Raji (cell line): ENCODE data around the gene KRTAP6-3.

ENCODE experiments used
- POLR2A ChIP-seq: IDR thresholded peaks from 2 replicates; pipeline ENCODE4 v1.6.1; 2011; ENCODE audit warnings: low read depth, low read length, control low read depth; ENCODE audit not compliant: insufficient read depth

The KRTAP6-3 gene

DNA sequence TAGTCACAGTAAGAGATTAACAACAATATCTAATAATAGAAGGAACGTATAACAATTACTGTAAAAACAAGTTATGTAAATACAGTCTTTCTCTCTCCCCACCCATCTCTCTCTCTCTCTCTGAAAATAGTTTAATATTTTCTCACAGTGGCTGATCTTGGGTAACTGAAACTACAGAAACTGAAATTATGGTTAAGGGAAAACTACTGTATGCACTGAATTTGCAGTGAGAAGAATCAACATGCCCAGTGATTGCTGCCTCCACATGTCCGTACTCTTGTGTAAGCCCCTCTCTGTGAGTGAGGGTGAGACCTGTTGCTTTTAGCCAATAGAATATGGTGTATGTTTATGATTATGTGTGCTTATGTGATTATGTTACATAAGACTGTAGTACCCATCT is 19.9 kb downstream of the KRTAP6-3 start:
- no peak for TF ChIP-seq POLR2A

DNA sequence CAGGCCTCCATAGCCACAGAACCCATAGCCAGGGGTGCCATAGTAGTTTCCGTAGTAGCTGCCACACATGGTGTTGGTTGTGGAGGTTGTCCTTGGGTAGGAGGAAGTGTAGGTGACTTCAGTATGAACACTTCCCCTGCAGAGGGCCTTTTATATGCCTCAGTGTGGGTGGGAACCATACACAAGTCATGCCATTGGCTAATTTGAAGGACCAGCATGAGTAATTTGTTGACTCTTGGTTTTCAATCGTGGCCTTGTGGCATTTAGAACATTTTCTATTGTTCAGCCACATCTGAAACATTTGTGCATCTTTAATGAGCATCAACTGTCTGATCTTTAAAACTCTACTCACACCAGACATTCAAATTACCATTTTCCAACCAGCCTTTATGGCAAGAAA is 21.6 kb downstream of the KRTAP6-3 start, which contains the start of gene KRTAP6-1:
Gene KRTAP6-1 (minus strand): TSS at position 95 of the 400 bp plus-strand sequence. CDS start 26 bp downstream, at position 69.
- no peak for TF ChIP-seq POLR2A

DNA sequence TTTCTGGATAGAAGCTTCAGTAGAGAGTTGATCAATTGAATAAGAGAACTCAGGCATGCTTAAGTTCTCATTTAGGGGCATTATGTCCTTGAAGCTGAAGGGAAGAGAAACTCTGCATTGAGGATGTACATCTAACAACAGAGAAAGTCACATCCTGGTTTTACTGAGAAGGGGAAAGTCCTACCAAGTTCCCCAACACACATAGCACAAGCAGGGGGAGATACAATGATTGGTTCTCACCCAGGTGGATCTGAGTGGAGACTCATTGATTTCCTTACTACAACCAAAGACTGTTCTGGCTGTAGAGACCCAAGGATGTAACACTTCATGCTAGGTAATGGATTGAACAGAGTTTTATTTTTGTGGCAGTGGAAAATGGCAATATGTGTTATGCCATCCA is 23.0 kb downstream of the KRTAP6-3 start:
- TF ChIP-seq POLR2A: no peak

DNA sequence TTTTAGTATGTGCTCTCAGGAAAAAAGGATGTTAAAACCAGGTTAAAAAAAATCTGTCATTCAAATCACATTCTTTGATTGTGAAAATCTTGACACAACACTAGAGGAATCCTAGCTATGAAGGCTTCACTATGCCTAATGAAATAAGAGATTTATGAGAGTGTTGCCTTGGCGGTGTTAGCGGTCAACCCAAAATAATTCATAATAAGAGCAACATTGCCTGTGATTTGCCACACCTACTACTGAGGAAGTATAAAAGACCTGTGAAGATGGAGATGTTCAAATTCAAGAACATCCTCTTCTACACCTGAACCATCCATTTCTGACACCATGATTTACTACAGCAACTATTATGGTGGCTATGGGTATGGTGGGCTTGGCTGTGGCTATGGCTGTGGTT is 23.9 kb downstream of the KRTAP6-3 start, which contains the start of gene KRTAP20-1:
Gene KRTAP20-1 (plus strand): TSS at position 301 of the 400 bp plus-strand sequence. CDS start 30 bp downstream, at position 331.
- no peak for TF ChIP-seq POLR2A

DNA sequence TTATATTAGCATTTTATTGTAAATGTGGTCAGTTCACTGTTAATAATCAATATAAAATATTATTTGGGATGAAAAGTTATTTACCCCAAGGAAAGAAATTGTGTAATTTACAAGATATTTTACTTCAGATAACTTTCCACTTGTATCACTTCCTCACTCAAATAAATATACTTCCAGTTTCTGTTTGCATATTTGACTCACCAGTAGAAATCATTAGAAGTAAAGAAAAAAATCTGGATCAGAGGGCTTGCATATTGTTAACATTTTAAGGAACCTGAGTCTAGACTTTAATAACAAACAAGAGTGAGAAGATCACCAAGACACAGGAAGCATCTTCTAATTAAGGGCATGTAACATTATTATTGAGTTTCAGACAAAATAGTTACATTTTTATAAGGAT is 27.8 kb downstream of the KRTAP6-3 start:
- no peak for TF ChIP-seq POLR2A

DNA sequence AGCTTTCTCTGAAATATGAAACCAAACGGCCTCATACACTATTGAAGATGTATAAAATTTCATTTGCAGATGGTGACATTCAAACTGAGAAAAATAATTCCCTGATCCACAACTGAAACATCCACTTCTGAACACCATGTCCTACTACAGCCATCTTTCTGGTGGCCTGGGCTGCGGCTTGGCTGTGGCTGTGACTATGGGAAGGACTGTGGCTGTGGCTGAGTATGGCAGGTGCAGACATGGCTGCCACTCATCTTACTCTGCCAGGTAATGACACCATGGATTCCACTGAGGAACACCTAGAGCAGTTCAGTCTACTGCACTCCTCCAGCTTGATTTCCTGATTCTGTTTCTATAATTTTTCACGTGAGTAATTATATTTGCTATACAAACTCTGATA is 28.3 kb downstream of the KRTAP6-3 start, which contains the start of gene KRTAP20-4:
Gene KRTAP20-4 (plus strand): TSS at position 106 of the 400 bp plus-strand sequence.
- TF ChIP-seq POLR2A: no peak

DNA sequence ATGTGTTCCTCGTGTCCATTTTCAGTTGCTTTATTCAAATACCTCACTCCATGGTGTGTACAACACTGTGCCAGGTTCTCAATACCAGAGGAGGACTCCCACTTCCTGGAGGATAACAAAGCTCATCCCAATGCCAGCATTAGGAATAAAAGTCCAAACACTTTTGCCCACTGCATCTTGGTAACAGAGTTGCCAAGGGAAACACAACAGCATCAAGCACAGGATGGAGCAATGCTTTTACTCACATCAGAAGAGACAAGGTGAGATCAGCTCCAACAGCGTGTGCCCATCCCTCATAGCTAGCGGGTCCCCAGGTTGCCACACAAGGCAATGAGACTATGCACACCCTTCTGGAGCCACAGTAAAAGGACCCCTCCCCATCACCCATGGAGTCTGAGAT is 31.1 kb downstream of the KRTAP6-3 start:
- no peak for TF ChIP-seq POLR2A

DNA sequence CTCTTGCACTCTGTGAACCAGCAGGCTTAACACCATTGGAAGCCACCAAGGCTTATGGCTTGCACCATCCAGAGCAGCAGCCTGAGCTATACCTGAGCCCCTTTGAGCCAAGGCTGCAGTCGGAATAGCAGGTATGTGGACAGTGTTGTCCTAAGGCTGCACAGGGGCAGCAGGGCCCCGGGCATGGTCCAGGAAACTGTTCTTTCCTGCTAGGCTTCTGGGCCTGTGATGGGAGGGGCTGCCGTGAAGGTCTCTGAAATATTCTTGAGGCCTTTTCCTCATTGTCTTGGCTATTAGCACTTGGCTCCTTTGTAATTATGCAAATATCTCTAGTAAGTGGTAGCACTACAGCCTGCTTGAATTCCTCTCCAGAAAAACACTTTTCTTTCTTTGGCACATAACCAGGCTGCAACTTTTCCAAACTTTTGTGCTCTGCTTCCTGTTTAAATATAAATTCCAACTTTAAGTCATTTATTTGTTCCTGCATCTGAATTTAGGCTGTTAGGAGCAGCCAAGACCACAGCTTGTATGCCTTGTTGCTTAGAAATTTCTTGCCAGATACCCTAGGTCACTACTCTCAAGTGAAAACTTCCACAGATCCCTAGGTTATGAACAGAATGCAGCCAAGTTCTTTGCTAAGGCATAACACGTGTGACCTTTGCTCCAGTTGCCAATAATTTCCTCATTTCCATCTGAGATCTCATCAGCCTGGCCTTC is 33.4 kb downstream of the KRTAP6-3 start:
- no peak for TF ChIP-seq POLR2A

DNA sequence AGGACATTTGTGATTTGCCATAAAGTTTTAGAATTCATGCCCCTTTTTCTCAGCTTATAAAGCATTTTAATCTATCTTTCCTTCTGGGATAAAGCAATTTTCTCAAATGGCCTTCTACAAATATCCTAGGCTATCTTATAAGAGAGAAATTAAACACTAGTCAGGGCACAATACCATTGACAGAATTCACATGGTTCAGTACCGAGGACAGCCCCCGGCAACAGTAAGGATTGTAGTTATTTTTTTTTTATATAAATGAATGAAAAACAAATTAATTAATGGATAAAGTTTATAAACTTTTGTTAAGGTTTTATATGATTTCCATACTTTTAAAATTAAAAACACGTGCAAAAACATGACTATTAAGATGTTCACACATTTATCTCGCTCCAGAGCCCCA is 35.9 kb downstream of the KRTAP6-3 start:
- no peak for TF ChIP-seq POLR2A

DNA sequence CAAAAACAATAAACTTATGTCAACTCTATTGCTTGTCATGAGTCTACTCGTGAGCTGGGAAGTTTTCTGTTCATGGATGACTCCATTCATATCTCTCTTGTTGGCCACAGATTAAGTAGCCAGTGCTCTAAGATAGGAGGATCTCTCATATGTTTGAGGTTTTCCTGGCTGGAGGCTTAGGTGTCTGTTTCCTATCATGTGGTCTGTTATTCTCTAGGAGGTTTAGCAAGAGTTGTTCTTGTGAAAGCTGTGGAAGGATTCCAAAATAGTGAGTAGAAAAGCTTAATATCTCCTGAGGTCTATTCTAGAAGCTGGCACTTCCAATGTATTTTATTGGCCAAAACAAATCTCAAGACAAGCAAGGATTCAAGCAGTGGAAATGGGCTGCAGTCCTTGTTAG is 37.0 kb downstream of the KRTAP6-3 start:
- no peak for TF ChIP-seq POLR2A

DNA sequence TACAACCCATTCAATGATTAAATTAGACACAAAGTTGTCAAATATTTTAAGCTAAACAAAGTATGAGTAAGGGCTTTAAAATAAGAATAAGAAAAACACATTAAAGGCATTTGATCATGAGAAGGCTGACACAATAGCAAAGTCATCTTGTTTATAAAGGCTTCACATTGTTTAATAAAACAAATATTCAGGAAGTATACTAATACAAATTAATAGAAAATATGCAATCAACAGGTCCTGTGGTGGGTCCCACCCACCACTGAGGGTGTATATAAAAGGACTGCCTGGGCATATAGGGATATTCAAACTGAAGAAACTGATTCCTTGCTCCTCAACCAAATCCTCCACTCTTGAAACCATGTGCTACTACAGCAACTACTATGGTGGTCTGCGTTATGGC is 42.7 kb downstream of the KRTAP6-3 start, which contains the start of gene KRTAP20-2:
Gene KRTAP20-2 (plus strand): TSS at position 301 of the 400 bp plus-strand sequence. CDS start 58 bp downstream, at position 359.
- TF ChIP-seq POLR2A: no peak

DNA sequence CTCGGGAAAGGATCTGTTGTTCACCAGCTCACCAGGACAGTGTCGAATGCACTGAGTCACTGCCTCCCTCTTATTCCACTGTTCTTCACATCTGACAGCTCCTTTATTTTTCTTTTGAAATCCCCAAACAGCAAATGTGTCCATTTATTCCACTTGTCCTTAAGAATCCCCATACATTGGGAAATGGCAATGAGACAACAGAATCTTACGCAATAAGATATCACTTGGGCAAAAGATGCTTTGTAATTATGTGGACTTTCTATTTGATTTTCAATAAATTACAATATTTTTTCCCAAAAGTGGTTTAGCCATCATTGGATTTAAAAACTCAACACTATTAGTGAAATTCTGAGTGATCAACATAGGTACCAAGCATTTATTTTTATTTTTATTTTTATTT is 46.4 kb downstream of the KRTAP6-3 start:
- no peak for TF ChIP-seq POLR2A

DNA sequence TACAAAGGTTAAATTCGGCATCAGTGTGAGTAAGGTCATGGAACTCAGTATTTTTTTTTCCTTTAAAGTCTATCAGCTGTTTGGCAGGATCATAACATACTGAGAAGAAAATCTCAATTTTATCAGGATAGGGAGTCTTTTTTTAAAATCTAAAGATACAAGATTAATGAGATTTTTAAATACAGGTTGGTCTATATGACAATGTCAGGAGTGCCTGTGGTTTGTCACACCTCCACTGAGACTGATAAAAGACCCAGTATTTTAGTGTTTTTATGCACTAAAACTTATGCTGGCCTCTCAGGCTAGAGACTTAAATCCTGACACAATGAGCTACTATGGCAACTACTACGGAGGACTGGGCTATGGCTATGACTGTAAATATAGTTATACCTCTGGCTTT is 50.3 kb downstream of the KRTAP6-3 start, which contains the start of gene KRTAP20-3:
Gene KRTAP20-3 (plus strand): TSS at position 301 of the 400 bp plus-strand sequence.
- TF ChIP-seq POLR2A: no peak
